Esophagus squamous epithelium (tissue), 5 donors: Measurements from ENCODE around the gene CACTIN. TPM values are rescaled to one million over a fixed set of nuclear protein-coding genes. Genes with fewer than 3 reads are reported as not detected.

Experiments
- DNase-seq: peaks from one replicate; lab custom pipeline; 2025; lab: John Stamatoyannopoulos, UW
- H3K27ac ChIP-seq, 4 donors: fragments of 200-600 bp; sonication (generic); one replicate each; pipeline ENCODE4 v1.5.1; 2016 to 2019; ENCODE audit warnings: mild to moderate bottlenecking in 1 of 4
- H3K27me3 ChIP-seq, 4 donors: fragments of 200-600 bp; sonication (generic); 1 replicate in 3 of 4; 2 replicates in 1 of 4; pipeline versions ENCODE4 v1.5.1 to v1.6.0; 2017 to 2021; ENCODE audit warnings: antibody characterized with exemption in 1 of 4
- H3K36me3 ChIP-seq, 3 donors: fragments of 200-600 bp; sonication (generic); one replicate each; pipeline ENCODE4 v1.5.1; 2016 to 2019
- H3K4me1 ChIP-seq, 3 donors: fragments of 200-600 bp; sonication (generic); one replicate each; pipeline ENCODE4 v1.5.1; 2017 to 2019
- H3K4me3 ChIP-seq, 4 donors: fragments of 200-600 bp; sonication (generic); 1 replicate in 3 of 4; 2 replicates in 1 of 4; pipeline ENCODE4 v1.5.1; 2016 to 2019; ENCODE audit warnings: mild to moderate bottlenecking in 2 of 4, moderate library complexity in 1 of 4
- H3K9me3 ChIP-seq, 3 donors: fragments of 200-600 bp; sonication (generic); one replicate each; pipeline ENCODE4 v1.5.1; 2016 to 2019
- CTCF ChIP-seq, 6 experiments: fragments of 450-650 bp in 4 of 6; fragments of 200-600 bp in 2 of 6; sonication (generic) in 2 of 6; IDR thresholded peaks; one replicate each; pipeline ENCODE4 v1.5.1; 2016 to 2019; ENCODE audit warnings: antibody characterized with exemption in 6 of 6, mild to moderate bottlenecking in 4 of 6, moderate library complexity in 4 of 6
- POLR2A ChIP-seq, 4 donors: fragments of 450-650 bp; IDR thresholded peaks; one replicate each; pipeline ENCODE4 v1.6.1; 2017; ENCODE audit warnings: antibody characterized with exemption in 4 of 4, mild to moderate bottlenecking in 4 of 4, moderate library complexity in 3 of 4
- WGBS, 2 donors: methylation state at CpG; one replicate each; pipeline ENCODE4 v1.1.5; 2018; 5-methylcytosine and 5-hydroxymethylcytosine counted together
- intact Hi-C: fragments of 100-400 bp; cut with DNase I; formaldehyde crosslinking; loops from one replicate; pipeline ENCODE4 v1.15.0; 2022
- total RNA-seq, 4 donors: library from RNA; depleted of rRNA; stranded (reverse); fragments of >200 nt; gene quantifications; one replicate each; pipeline ENCODE4 v1.1.0, GENCODE V29; 2016
- donor health status: DM: yes; HTN: yes; CAD: no.

CACTIN gene
- total RNA-seq: 10 to 100 TPM; 15.9 to 26.7 (median 21.3) TPM

DNA sequence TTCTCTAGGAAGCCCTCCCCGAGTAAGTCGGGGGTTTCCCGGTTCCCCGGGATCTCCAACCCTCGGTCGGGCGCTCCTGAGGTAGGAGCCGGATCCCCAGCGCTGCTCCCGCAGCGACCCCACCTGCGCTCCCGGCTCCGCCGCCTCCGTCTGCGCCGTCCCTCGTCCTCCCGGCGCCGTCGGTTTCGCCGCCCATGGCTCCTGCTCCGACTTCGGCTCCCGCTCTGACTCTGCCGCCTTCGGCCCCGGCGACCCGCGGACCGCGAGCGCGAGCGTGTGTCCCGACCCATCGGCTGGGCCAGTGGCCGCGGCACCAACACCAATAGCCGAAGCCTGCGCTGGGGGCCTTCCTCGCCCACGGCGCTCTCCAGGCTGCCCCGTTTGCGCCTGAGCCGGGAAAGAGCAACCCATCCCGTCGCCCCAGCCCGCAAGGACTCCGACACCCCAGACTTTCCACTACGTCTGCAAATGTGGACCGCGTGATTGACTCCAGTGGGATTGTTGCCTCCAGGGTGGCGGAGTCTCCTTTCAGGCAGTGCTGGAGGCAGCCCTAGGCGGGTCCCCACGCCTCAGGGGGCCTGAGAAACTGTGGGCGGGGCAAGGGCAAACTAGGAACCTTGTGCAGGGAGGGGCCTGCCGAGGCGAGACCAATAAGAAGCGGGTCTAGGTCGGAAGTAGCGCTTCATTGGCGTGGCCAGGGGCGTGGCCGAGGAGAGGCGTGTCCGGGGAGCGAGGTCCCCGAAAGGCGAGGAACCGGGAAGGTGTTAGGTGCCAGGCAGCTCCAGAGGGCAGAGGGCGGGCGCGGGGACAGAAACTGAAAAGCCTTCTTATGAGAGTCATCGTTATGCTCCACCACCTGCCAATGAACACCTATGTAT, at the start of gene CACTIN:
TSS of gene CACTIN (minus strand) at position 318 of the 878 bp plus-strand sequence. CDS start at position 290, 28 bp downstream.
- no peaks in the 10 kb centered on the region for H3K9me3 ChIP-seq
- intact Hi-C loops: no loop called here
- TF ChIP-seq POLR2A (IDR thresholded peaks at IDR 0.05) (peak in 3 of 4 donors; percentile 52 to 75 (median 63)), CTCF (IDR thresholded peaks at IDR 0.05) (peak in 1 of 6 experiments; percentile 41)
- H3K4me1 ChIP-seq: peaks cover 16 to 32% (median 23%) of the 10 kb centered on the region in 3 donors
- WGBS, 2 donors: 0 to 1% methylated on average over 17 to 63 of the region's 80 CpGs
- H3K36me3 ChIP-seq: peaks cover 0 to 39% (median 9%) of the 10 kb centered on the region in 3 donors
- H3K27me3 ChIP-seq: no peaks in the 10 kb centered on the region
- H3K4me3 ChIP-seq: peak within 1 kb of the TSS; percentile 86 to 99 (median 94)
- peak; percentile 90 for DNase-seq
- peak within 1 kb of the TSS; percentile 89 to 99 (median 94) for H3K27ac ChIP-seq

DNA sequence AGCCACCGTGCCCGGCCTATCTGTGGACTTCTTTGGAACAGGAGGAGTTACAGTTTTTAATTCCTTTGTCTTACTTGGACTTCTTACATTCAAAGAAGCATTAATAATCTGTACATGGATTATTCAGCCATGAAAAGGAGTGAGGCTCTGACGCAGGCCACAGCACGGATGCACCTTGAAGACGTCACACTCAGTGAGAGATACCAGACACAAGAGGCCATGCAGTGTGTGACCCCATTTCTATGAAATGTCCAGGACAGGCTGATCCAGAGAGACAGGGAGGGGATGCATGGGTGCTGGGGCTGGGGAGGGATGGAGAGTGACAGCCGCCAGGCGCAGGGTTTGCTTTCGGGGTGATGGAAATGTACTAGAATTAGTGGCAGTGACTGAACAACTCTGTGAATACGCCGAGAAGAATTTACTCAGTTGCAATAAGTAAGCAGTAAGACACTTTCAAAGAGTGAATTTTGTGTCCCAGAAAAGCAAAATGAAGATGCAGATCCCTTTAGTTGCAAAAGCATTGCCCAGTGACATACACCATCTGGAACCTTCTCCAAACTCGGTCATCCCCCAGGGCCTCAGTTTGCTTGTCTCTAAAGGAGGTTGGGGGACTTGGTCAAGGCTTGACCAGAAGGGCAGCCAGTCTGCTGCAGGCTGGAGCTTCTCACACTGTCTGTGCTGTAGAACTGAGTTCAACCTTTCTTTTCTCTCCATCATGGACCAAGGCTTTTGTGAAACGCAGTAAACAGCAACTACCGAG, 48.4 kb upstream of the CACTIN start:
- peak overlapping the region in 3 of 4 donors; percentile 50 to 92 (median 55) for H3K27ac ChIP-seq
- 73 to 82% methylated on average over 11 to 13 of the region's 13 CpGs for WGBS, 2 donors
- TF ChIP-seq POLR2A (IDR thresholded peaks at IDR 0.05): no peak
- no peaks in the 10 kb centered on the region for H3K27me3 ChIP-seq
- peaks cover 0 to 8% (median 0%) of the 10 kb centered on the region in 3 donors for H3K36me3 ChIP-seq
- H3K4me3 ChIP-seq: no peak overlapping the region
- intact Hi-C loops: no loop called here
- DNase-seq: no peak
- H3K4me1 ChIP-seq: peaks cover 4 to 55% (median 22%) of the 10 kb centered on the region in 3 donors
- no peaks in the 10 kb centered on the region for H3K9me3 ChIP-seq

- no peak for TF ChIP-seq POLR2A (IDR thresholded peaks at IDR 0.05)
- TF ChIP-seq CTCF (IDR thresholded peaks at IDR 0.05): no peak
- Histone ChIP-seq H3K36me3 (no peaks in the 10 kb centered on the region), H3K27me3 (no peaks in the 10 kb centered on the region), H3K27ac (peak overlapping the region in 3 of 4 donors; percentile 92 to 98 (median 94)), H3K4me3 (no peak overlapping the region), H3K4me1 (peaks cover 13 to 67% (median 34%) of the 10 kb centered on the region in 3 donors), H3K9me3 (no peaks in the 10 kb centered on the region)
- intact Hi-C loops: no loop called here
- 92 to 93% methylated on average over 9 to 11 of the region's 34 CpGs for WGBS, 2 donors
- no peak for DNase-seq
These were observed 47.2 kb upstream of the CACTIN start for GRCh38 chr19:3673506-3674439.

- peaks cover 18 to 75% (median 41%) of the 10 kb centered on the region in 3 donors for H3K4me1 ChIP-seq
- H3K27me3 ChIP-seq: no peaks in the 10 kb centered on the region
- H3K36me3 ChIP-seq: no peaks in the 10 kb centered on the region
- peak overlapping the region in 3 of 4 donors; percentile 92 to 98 (median 94) for H3K27ac ChIP-seq
- intact Hi-C loops: no loop called here
- no peak for TF ChIP-seq POLR2A (IDR thresholded peaks at IDR 0.05)
- TF ChIP-seq CTCF (IDR thresholded peaks at IDR 0.05): no peak
- DNase-seq: no peak
- no peak overlapping the region for H3K4me3 ChIP-seq
- 81 to 100% methylated on average over 2 to 5 of the region's 13 CpGs for WGBS, 2 donors
- no peaks in the 10 kb centered on the region for H3K9me3 ChIP-seq
These were observed 46.4 kb upstream of the CACTIN start for GRCh38 chr19:3672993-3673392.

DNA sequence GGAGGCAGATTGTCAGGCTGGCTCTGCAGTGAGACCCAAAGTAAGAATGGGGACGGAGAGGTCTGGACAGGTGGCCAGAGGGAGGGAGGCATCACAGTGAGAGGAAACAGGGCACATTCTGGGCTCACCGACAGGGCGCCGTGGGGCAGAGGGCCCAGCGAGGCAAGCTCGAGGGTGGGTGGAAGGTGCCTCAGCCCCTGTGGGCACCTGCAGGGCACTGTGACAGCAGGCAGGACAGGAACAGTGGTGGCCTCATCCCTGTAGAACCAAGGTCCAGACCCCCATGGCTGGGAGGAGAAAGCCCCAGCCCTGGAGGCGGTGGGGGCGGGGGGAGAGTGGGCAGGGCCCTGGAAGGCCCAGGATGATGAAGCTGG, 46.0 kb upstream of the CACTIN start:
- TF ChIP-seq CTCF (IDR thresholded peaks at IDR 0.05) (no peak), POLR2A (IDR thresholded peaks at IDR 0.05) (no peak)
- no peak for DNase-seq
- Histone ChIP-seq H3K27ac (peak overlapping the region; percentile 82 to 98 (median 93)), H3K4me3 (no peak overlapping the region), H3K4me1 (peaks cover 21 to 79% (median 41%) of the 10 kb centered on the region in 3 donors), H3K27me3 (no peaks in the 10 kb centered on the region), H3K9me3 (no peaks in the 10 kb centered on the region), H3K36me3 (no peaks in the 10 kb centered on the region)
- 80 to 83% methylated on average over 2 to 6 of the region's 8 CpGs for WGBS, 2 donors
- intact Hi-C loops: no loop called here
